Liver (tissue), 9 donors: ENCODE measurements around the gene SMYD3. TPM values are rescaled to one million over a fixed set of nuclear protein-coding genes. Genes with fewer than 3 reads are reported as not detected.

ENCODE experiments used
- DNase-seq: peaks from one replicate; pipeline ENCODE4 v3.0.0-alpha.2; 2017; ENCODE audit warnings: low spot score
- H3K27ac ChIP-seq, 2 donors: one replicate each; pipeline ENCODE4 v1.7.0; 2013; ENCODE audit warnings: inconsistent platforms in 2 of 2, low read length in 2 of 2, control low read depth in 1 of 2, low read depth in 1 of 2, mild to moderate bottlenecking in 1 of 2
- H3K27me3 ChIP-seq, 4 donors: one replicate each; pipeline versions ENCODE4 v1.6.1 to v1.7.0; 2013; ENCODE audit warnings: low read length in 3 of 4, inconsistent platforms in 1 of 4, mild to moderate bottlenecking in 1 of 4, moderate library complexity in 1 of 4; ENCODE audit not compliant: control insufficient read depth in 4 of 4, insufficient read depth in 4 of 4
- H3K36me3 ChIP-seq, 4 donors: one replicate each; pipeline versions ENCODE4 v1.6.1 to v1.7.0; 2013; ENCODE audit warnings: low read length in 3 of 4, mild to moderate bottlenecking in 3 of 4, low read depth in 1 of 4, moderate library complexity in 1 of 4; ENCODE audit not compliant: control insufficient read depth in 4 of 4, insufficient read depth in 3 of 4
- H3K4me1 ChIP-seq, 4 donors: one replicate each; pipeline versions ENCODE4 v1.6.1 to v1.7.0; 2013; ENCODE audit warnings: low read length in 3 of 4, mild to moderate bottlenecking in 3 of 4, moderate library complexity in 1 of 4; ENCODE audit not compliant: control insufficient read depth in 4 of 4, insufficient read depth in 4 of 4
- H3K4me3 ChIP-seq, 3 donors: one replicate each; pipeline versions ENCODE4 v1.6.1 to v1.7.0; 2013; ENCODE audit warnings: low read length in 3 of 3, control low read depth in 1 of 3, low read depth in 1 of 3, mild to moderate bottlenecking in 1 of 3
- H3K9ac ChIP-seq, 2 donors: one replicate each; pipeline ENCODE4 v1.7.0; 2013; ENCODE audit warnings: low read length in 2 of 2, mild to moderate bottlenecking in 2 of 2, moderate library complexity in 2 of 2, control low read depth in 1 of 2, low read depth in 1 of 2
- H3K9me3 ChIP-seq, 4 donors: one replicate each; pipeline versions ENCODE4 v1.6.1 to v1.7.0; 2013; ENCODE audit warnings: low read length in 3 of 4; ENCODE audit not compliant: control insufficient read depth in 4 of 4
- EGR1 ChIP-seq, 2 donors: IDR thresholded peaks; 2 replicates each; pipeline ENCODE4 v1.6.1; 2016 to 2018; ENCODE audit warnings: antibody characterized with exemption in 2 of 2, low read depth in 2 of 2
- FOXA1 ChIP-seq: IDR thresholded peaks from 2 replicates; pipeline ENCODE4 v1.6.1; 2016; ENCODE audit warnings: antibody characterized with exemption
- FOXA2 ChIP-seq: IDR thresholded peaks from 2 replicates; pipeline ENCODE4 v1.6.1; 2016; ENCODE audit warnings: antibody characterized with exemption
- GABPA ChIP-seq, 2 donors: IDR thresholded peaks in 1 of 2; conservative IDR thresholded peaks in 1 of 2; 2 replicates each; pipeline ENCODE4 v1.6.1; 2016; ENCODE audit warnings: antibody characterized with exemption in 2 of 2, mild to moderate bottlenecking in 1 of 2, moderate library complexity in 1 of 2
- HNF4A ChIP-seq, 2 donors: conservative IDR thresholded peaks; 2 replicates each; pipeline ENCODE4 v1.6.1; 2016; ENCODE audit warnings: antibody characterized with exemption in 2 of 2, mild to moderate bottlenecking in 2 of 2
- HNF4G ChIP-seq: IDR thresholded peaks from 2 replicates; pipeline ENCODE4 v1.6.1; 2016; ENCODE audit warnings: antibody characterized with exemption
- JUND ChIP-seq, 2 donors: IDR thresholded peaks; 2 replicates each; pipeline ENCODE4 v1.6.1; 2016; ENCODE audit warnings: antibody characterized with exemption in 2 of 2
- NR2F2 ChIP-seq: IDR thresholded peaks from 2 replicates; pipeline ENCODE4 v1.6.1; 2016; ENCODE audit warnings: antibody characterized with exemption
- RAD21 ChIP-seq, 2 donors: IDR thresholded peaks; 2 replicates each; pipeline ENCODE4 v1.6.1; 2016; ENCODE audit warnings: antibody characterized with exemption in 2 of 2, mild to moderate bottlenecking in 2 of 2
- RXRA ChIP-seq, 2 donors: IDR thresholded peaks; 2 replicates each; pipeline ENCODE4 v1.6.1; 2017 to 2018; ENCODE audit warnings: antibody characterized with exemption in 2 of 2, mild to moderate bottlenecking in 1 of 2
- SP1 ChIP-seq: IDR thresholded peaks from 2 replicates; pipeline ENCODE4 v1.6.1; 2018; ENCODE audit warnings: antibody characterized with exemption, mild to moderate bottlenecking
- TAF1 ChIP-seq: conservative IDR thresholded peaks from 2 replicates; pipeline ENCODE4 v1.6.1; 2016; ENCODE audit warnings: antibody characterized with exemption, mild to moderate bottlenecking
- YY1 ChIP-seq: IDR thresholded peaks from 2 replicates; pipeline ENCODE4 v1.6.1; 2016; ENCODE audit warnings: antibody characterized with exemption, mild to moderate bottlenecking
- WGBS: extraction: QIAGEN DNeasy Blood & Tissue Kit; methylation state at CpG from one replicate; pipeline ENCODE4 v1.1.7; 2013; 5-methylcytosine and 5-hydroxymethylcytosine counted together
- polyA plus RNA-seq, 2 donors: library from polyadenylated mRNA; stranded (reverse) in 1 of 2; unstranded in 1 of 2; fragments of 200-250 nt in 1 of 2; fragments of >200 nt in 1 of 2; fragmentation: Nextera tagmentation in 1 of 2; extraction: Ambion mirVana in 1 of 2; gene quantifications; one replicate each; pipeline versions ENCODE4 v1.2.1 to v1.2.3, GENCODE V29; 2013 to 2015
- total RNA-seq, 2 donors: library from RNA; depleted of rRNA; stranded (reverse); fragments of >200 nt; gene quantifications; one replicate each; pipeline ENCODE4 v1.2.3, GENCODE V29; 2014
- TF ChIP-seq, protein P1 (sequence below): IDR thresholded peaks from 2 replicates; pipeline ENCODE4 v1.6.1; 2016; ENCODE audit warnings: antibody characterized with exemption
- TF ChIP-seq, protein P2 (sequence below): fragments of 150-350 bp; IDR thresholded peaks from 2 replicates; pipeline ENCODE4 v1.5.1; 2017; ENCODE audit warnings: improper control_type of control experiment, low read depth, low read length; ENCODE audit not compliant: missing input control
- TF ChIP-seq, protein P3 (sequence below): IDR thresholded peaks from 2 replicates; pipeline ENCODE4 v1.6.1; 2016; ENCODE audit warnings: antibody characterized with exemption, mild to moderate bottlenecking
- TF ChIP-seq, protein P4 (sequence below): IDR thresholded peaks from 2 replicates; pipeline ENCODE4 v1.6.1; 2016; ENCODE audit warnings: antibody characterized with exemption
- TF ChIP-seq, protein P5 (sequence below): IDR thresholded peaks from 2 replicates; pipeline ENCODE4 v1.6.1; 2016; ENCODE audit warnings: antibody characterized with exemption
- donor health status: healthy.
- donor health status: healthy.
- donor health status: healthy.
- donor health status: healthy.
- donor health status: healthy.

The SMYD3 gene
- total and polyA plus RNA-seq, 4 donors = 3.1 to 9.1 (median 8.0) TPM

DNA sequence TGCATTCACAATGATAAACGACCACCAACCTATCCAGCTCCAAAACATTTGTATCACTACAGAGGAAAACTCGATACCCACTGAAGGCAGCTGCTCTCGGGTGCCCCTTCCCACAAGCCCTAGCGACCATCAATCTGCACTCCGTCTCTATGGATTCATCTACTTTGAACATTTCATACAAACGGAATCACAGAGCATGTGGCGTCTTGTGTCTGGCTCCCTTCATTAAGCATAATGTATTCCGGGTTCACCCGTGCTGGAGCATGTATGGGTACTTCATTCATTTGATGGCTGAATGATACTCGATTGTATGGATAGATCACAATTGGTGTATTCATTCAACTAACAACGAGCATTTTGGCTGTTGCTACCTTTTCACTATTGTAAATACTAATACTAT is 340.2 kb downstream of the SMYD3 start:
- H3K36me3 ChIP-seq = no peaks in the 10 kb centered on the region
- no peaks in the 10 kb centered on the region for H3K27me3 ChIP-seq
- no peak overlapping the region for H3K27ac ChIP-seq
- WGBS = 94% methylated on average over 11 of the region's 11 CpGs
- no peak overlapping the region for H3K9ac ChIP-seq
- H3K4me1 ChIP-seq = no peaks in the 10 kb centered on the region
- TF ChIP-seq YY1 (no peak), HNF4A (conservative IDR thresholded peaks at IDR 0.05) (no peak), FOXA1 (no peak), NR2F2 (no peak), SP1 (no peak), HNF4G (no peak), RAD21 (IDR thresholded peaks at IDR 0.05) (no peak), GABPA (IDR thresholded peaks at IDR 0.05 in 1 of 2, conservative IDR thresholded peaks at IDR 0.05 in 1 of 2) (no peak), JUND (IDR thresholded peaks at IDR 0.05) (no peak), EGR1 (IDR thresholded peaks at IDR 0.05; ENCODE audit: low read depth in 2 of 2) (no peak), RXRA (IDR thresholded peaks at IDR 0.05) (no peak), TAF1 (no peak), FOXA2 (no peak)
- TF ChIP-seq, protein P1, sequence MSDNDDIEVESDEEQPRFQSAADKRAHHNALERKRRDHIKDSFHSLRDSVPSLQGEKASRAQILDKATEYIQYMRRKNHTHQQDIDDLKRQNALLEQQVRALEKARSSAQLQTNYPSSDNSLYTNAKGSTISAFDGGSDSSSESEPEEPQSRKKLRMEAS = no peak
- TF ChIP-seq, protein P2, sequence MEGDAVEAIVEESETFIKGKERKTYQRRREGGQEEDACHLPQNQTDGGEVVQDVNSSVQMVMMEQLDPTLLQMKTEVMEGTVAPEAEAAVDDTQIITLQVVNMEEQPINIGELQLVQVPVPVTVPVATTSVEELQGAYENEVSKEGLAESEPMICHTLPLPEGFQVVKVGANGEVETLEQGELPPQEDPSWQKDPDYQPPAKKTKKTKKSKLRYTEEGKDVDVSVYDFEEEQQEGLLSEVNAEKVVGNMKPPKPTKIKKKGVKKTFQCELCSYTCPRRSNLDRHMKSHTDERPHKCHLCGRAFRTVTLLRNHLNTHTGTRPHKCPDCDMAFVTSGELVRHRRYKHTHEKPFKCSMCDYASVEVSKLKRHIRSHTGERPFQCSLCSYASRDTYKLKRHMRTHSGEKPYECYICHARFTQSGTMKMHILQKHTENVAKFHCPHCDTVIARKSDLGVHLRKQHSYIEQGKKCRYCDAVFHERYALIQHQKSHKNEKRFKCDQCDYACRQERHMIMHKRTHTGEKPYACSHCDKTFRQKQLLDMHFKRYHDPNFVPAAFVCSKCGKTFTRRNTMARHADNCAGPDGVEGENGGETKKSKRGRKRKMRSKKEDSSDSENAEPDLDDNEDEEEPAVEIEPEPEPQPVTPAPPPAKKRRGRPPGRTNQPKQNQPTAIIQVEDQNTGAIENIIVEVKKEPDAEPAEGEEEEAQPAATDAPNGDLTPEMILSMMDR = no peak
- TF ChIP-seq, protein P3, sequence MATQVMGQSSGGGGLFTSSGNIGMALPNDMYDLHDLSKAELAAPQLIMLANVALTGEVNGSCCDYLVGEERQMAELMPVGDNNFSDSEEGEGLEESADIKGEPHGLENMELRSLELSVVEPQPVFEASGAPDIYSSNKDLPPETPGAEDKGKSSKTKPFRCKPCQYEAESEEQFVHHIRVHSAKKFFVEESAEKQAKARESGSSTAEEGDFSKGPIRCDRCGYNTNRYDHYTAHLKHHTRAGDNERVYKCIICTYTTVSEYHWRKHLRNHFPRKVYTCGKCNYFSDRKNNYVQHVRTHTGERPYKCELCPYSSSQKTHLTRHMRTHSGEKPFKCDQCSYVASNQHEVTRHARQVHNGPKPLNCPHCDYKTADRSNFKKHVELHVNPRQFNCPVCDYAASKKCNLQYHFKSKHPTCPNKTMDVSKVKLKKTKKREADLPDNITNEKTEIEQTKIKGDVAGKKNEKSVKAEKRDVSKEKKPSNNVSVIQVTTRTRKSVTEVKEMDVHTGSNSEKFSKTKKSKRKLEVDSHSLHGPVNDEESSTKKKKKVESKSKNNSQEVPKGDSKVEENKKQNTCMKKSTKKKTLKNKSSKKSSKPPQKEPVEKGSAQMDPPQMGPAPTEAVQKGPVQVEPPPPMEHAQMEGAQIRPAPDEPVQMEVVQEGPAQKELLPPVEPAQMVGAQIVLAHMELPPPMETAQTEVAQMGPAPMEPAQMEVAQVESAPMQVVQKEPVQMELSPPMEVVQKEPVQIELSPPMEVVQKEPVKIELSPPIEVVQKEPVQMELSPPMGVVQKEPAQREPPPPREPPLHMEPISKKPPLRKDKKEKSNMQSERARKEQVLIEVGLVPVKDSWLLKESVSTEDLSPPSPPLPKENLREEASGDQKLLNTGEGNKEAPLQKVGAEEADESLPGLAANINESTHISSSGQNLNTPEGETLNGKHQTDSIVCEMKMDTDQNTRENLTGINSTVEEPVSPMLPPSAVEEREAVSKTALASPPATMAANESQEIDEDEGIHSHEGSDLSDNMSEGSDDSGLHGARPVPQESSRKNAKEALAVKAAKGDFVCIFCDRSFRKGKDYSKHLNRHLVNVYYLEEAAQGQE = no peak
- TF ChIP-seq, protein P4, sequence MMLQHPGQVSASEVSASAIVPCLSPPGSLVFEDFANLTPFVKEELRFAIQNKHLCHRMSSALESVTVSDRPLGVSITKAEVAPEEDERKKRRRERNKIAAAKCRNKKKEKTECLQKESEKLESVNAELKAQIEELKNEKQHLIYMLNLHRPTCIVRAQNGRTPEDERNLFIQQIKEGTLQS = no peak
- TF ChIP-seq, protein P5, sequence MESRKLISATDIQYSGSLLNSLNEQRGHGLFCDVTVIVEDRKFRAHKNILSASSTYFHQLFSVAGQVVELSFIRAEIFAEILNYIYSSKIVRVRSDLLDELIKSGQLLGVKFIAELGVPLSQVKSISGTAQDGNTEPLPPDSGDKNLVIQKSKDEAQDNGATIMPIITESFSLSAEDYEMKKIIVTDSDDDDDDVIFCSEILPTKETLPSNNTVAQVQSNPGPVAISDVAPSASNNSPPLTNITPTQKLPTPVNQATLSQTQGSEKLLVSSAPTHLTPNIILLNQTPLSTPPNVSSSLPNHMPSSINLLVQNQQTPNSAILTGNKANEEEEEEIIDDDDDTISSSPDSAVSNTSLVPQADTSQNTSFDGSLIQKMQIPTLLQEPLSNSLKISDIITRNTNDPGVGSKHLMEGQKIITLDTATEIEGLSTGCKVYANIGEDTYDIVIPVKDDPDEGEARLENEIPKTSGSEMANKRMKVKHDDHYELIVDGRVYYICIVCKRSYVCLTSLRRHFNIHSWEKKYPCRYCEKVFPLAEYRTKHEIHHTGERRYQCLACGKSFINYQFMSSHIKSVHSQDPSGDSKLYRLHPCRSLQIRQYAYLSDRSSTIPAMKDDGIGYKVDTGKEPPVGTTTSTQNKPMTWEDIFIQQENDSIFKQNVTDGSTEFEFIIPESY = no peak
- no peaks in the 10 kb centered on the region for H3K9me3 ChIP-seq
- no peak for DNase-seq
- H3K4me3 ChIP-seq = no peak overlapping the region
